B cell (primary cell): ENCODE data around the gene BCOR.

Source experiments
- CTCF ChIP-seq: fragments of 200-600 bp; IDR thresholded peaks from one replicate; pipeline ENCODE4 v1.8.0; 2022; ENCODE audit warnings: antibody characterized with exemption, mild to moderate bottlenecking
- EZH2 ChIP-seq: IDR thresholded peaks from 2 replicates; pipeline ENCODE4 v1.6.1; 2012; ENCODE audit warnings: borderline replicate concordance, low read depth, mild to moderate bottlenecking, moderate library complexity, low read length; ENCODE audit not compliant: insufficient read depth, poor library complexity, severe bottlenecking

GRCh38 chrX:40081679-40082068 is 16.1 kb downstream of the BCOR start:
- TF ChIP-seq CTCF (no peak), EZH2 (no peak)
